CD4-positive, alpha-beta T cell treated with Interleukin-21 for 1 hour (primary cell): ENCODE results near the gene PPIB.
"Not testable (repeated sequence)": the region's sequence is repeated elsewhere in the genome, so short reads cannot be mapped to it uniquely, and the experiment has no call there.

Experiments
- DNase-seq: peaks from one replicate; pipeline ENCODE4 v3.0.0-alpha.2; 2020

The PPIB gene

GRCh38 chr15:64137226-64137833, 25.5 kb downstream of the PPIB start:
- DNase-seq: no peak

- no peak for DNase-seq
These were observed 26.5 kb downstream of the PPIB start for GRCh38 chr15:64136347-64136746.

- no peak for DNase-seq
These were observed 28.4 kb downstream of the PPIB start for GRCh38 chr15:64134345-64134829.

- DNase-seq: no peak
These were observed 29.0 kb downstream of the PPIB start for GRCh38 chr15:64133623-64134344.

GRCh38 chr15:64132217-64132616, 30.6 kb downstream of the PPIB start:
- no peak for DNase-seq

GRCh38 chr15:64131547-64131946, 31.3 kb downstream of the PPIB start:
- DNase-seq: no peak

GRCh38 chr15:64130159-64130558, 32.7 kb downstream of the PPIB start:
- DNase-seq: no peak

- no peak for DNase-seq
These were observed 35.1 kb downstream of the PPIB start for GRCh38 chr15:64127521-64128270.

GRCh38 chr15:64125978-64126377, 36.8 kb downstream of the PPIB start:
- DNase-seq: no peak

- no peak for DNase-seq
These were observed 39.9 kb downstream of the PPIB start for GRCh38 chr15:64122936-64123351.

GRCh38 chr15:64122444-64122843, 40.4 kb downstream of the PPIB start:
- DNase-seq: no peak

GRCh38 chr15:64121614-64122013, 41.2 kb downstream of the PPIB start:
- no peak for DNase-seq

- not testable (repeated sequence) for DNase-seq
These were observed 42.5 kb downstream of the PPIB start for GRCh38 chr15:64120322-64120721.

GRCh38 chr15:64117759-64118487, 44.9 kb downstream of the PPIB start:
- DNase-seq: no peak

GRCh38 chr15:64112904-64113303, 49.9 kb downstream of the PPIB start:
- no peak for DNase-seq

- no peak for DNase-seq
These were observed 50.6 kb downstream of the PPIB start for GRCh38 chr15:64112073-64112772.

GRCh38 chr15:64111679-64112050, 51.2 kb downstream of the PPIB start:
- no peak for DNase-seq

GRCh38 chr15:64110950-64111678, 51.7 kb downstream of the PPIB start:
- DNase-seq: peak; percentile 16

- not testable (repeated sequence) for DNase-seq
These were observed 52.6 kb downstream of the PPIB start for GRCh38 chr15:64110108-64110701.

- no peak for DNase-seq
These were observed 55.5 kb downstream of the PPIB start for GRCh38 chr15:64107337-64107736.
